ENCODE data around the gene PTPRM.

PTPRM gene

GRCh38 chr18:7908681-7909299 lies 341.7 kb downstream of the PTPRM start:
- peak; percentile 33 for DNase-seq

- no peak for DNase-seq
Measured at GRCh38 chr18:7914834-7915670, 347.9 kb downstream of the PTPRM start.

GRCh38 chr18:7918701-7919100 lies 351.6 kb downstream of the PTPRM start:
- no peak for DNase-seq

- no peak for DNase-seq
Measured at GRCh38 chr18:7919565-7919964, 352.4 kb downstream of the PTPRM start.

- DNase-seq = no peak
Measured at GRCh38 chr18:7921938-7922587, 354.9 kb downstream of the PTPRM start.

- no peak for DNase-seq
Measured at GRCh38 chr18:7923105-7923504, 356.0 kb downstream of the PTPRM start.

- no peak for DNase-seq
Measured at GRCh38 chr18:7924616-7925015, 357.5 kb downstream of the PTPRM start.

GRCh38 chr18:7926526-7926925 lies 359.4 kb downstream of the PTPRM start:
- DNase-seq = peak; percentile 59

- no peak for DNase-seq
Measured at GRCh38 chr18:7927119-7927518, 360.0 kb downstream of the PTPRM start.

- DNase-seq = no peak
Measured at GRCh38 chr18:7931763-7932162, 364.6 kb downstream of the PTPRM start.

GRCh38 chr18:7937268-7937667 lies 370.2 kb downstream of the PTPRM start:
- DNase-seq = no peak

GRCh38 chr18:7939521-7939920 lies 372.4 kb downstream of the PTPRM start:
- DNase-seq = no peak

- no peak for DNase-seq
Measured at GRCh38 chr18:7940379-7940778, 373.3 kb downstream of the PTPRM start.

- no peak for DNase-seq
Measured at GRCh38 chr18:7940971-7941370, 373.9 kb downstream of the PTPRM start.

- peak; percentile 89 for DNase-seq
Measured at GRCh38 chr18:7941533-7941932, 374.4 kb downstream of the PTPRM start.

GRCh38 chr18:7945882-7946281 lies 378.8 kb downstream of the PTPRM start:
- no peak for DNase-seq

GRCh38 chr18:7946734-7947377 lies 379.7 kb downstream of the PTPRM start:
- DNase-seq = peak; percentile 32

- no peak for DNase-seq
Measured at GRCh38 chr18:7950380-7951136, 383.4 kb downstream of the PTPRM start.

- no peak for DNase-seq
Measured at GRCh38 chr18:7953095-7953958, 386.2 kb downstream of the PTPRM start.

GRCh38 chr18:7954238-7954637 lies 387.1 kb downstream of the PTPRM start:
- no peak for DNase-seq

GRCh38 chr18:7955175-7955574 lies 388.1 kb downstream of the PTPRM start:
- DNase-seq = no peak

GRCh38 chr18:7957297-7957696 lies 390.2 kb downstream of the PTPRM start:
- DNase-seq = no peak

All from NCI-H774 (cell line).